Memory B cell (primary cell): ENCODE results near the gene RASIP1.
"Not testable (repeated sequence)": the region's sequence is repeated elsewhere in the genome, so short reads cannot be mapped to it uniquely, and the experiment has no call there.

Experiments
- ATAC-seq: fragments of 150-1000 bp; cut with Tn5 transposase; 2 replicates; pipeline ENCODE4 v1.10.0; 2021; ENCODE audit warnings: low read depth, mild to moderate bottlenecking, moderate library complexity
- DNase-seq, 2 donors: peaks; one replicate each; pipeline ENCODE4 v3.0.0; 2022; ENCODE audit warnings: low spot score in 2 of 2
- H3K27ac Mint-ChIP-seq: one replicate; pipeline ENCODE4 v1.8.0; 2022; ENCODE audit warnings: mild to moderate bottlenecking, moderate library complexity, mixed read lengths
- H3K27me3 Mint-ChIP-seq: one replicate; pipeline ENCODE4 v1.8.0; 2022; ENCODE audit warnings: mixed read lengths
- H3K36me3 Mint-ChIP-seq: one replicate; pipeline ENCODE4 v1.8.0; 2022; ENCODE audit warnings: mild to moderate bottlenecking, mixed read lengths
- H3K4me1 Mint-ChIP-seq: one replicate; pipeline ENCODE4 v1.8.0; 2022; ENCODE audit warnings: mixed read lengths
- H3K4me3 Mint-ChIP-seq: one replicate; pipeline ENCODE4 v1.8.0; 2022; ENCODE audit warnings: mild to moderate bottlenecking, moderate library complexity, mixed read lengths
- H3K9me3 Mint-ChIP-seq: one replicate; pipeline ENCODE4 v1.8.0; 2022; ENCODE audit warnings: mixed read lengths

RASIP1 gene

GRCh38 chr19:48689449-48689848, 51.0 kb downstream of the RASIP1 start:
- DNase-seq: no peak
- no peaks in the 10 kb centered on the region for H3K27me3 Mint-ChIP-seq
- no peaks in the 10 kb centered on the region for H3K9me3 Mint-ChIP-seq
- no peaks in the 10 kb centered on the region for H3K4me1 Mint-ChIP-seq
- no peak overlapping the region for H3K4me3 Mint-ChIP-seq
- no peaks in the 10 kb centered on the region for H3K36me3 Mint-ChIP-seq
- no peak for ATAC-seq
- no peak overlapping the region for H3K27ac Mint-ChIP-seq

- Mint-ChIP-seq H3K36me3 (no peaks in the 10 kb centered on the region), H3K4me3 (no peak overlapping the region), H3K4me1 (no peaks in the 10 kb centered on the region), H3K27ac (no peak overlapping the region), H3K9me3 (no peaks in the 10 kb centered on the region), H3K27me3 (no peaks in the 10 kb centered on the region)
- ATAC-seq (no peak), DNase-seq (no peak)
Observed at GRCh38 chr19:48687776-48688175, 52.6 kb downstream of the RASIP1 start.

- H3K36me3 Mint-ChIP-seq, ATAC-seq, H3K27me3 Mint-ChIP-seq, H3K4me3 Mint-ChIP-seq, H3K27ac Mint-ChIP-seq, H3K4me1 Mint-ChIP-seq, DNase-seq, H3K9me3 Mint-ChIP-seq: not testable (repeated sequence)
Observed at GRCh38 chr19:48686637-48687036, 53.8 kb downstream of the RASIP1 start.

- ATAC-seq (no peak), DNase-seq (no peak)
Observed at GRCh38 chr19:48686088-48686487, 54.3 kb downstream of the RASIP1 start.

GRCh38 chr19:48685583-48685982, 54.8 kb downstream of the RASIP1 start:
- H3K9me3 Mint-ChIP-seq: no peaks in the 10 kb centered on the region
- no peak for DNase-seq
- no peaks in the 10 kb centered on the region for H3K4me1 Mint-ChIP-seq
- no peak overlapping the region for H3K27ac Mint-ChIP-seq
- ATAC-seq: no peak
- H3K36me3 Mint-ChIP-seq: no peaks in the 10 kb centered on the region
- H3K27me3 Mint-ChIP-seq: no peaks in the 10 kb centered on the region
- no peak overlapping the region for H3K4me3 Mint-ChIP-seq

More at GRCh38 chr19:48686088-48686487, 54.3 kb downstream of the RASIP1 start:
- no peaks in the 10 kb centered on the region for H3K27me3 Mint-ChIP-seq
- no peak overlapping the region for H3K4me3 Mint-ChIP-seq
- H3K27ac Mint-ChIP-seq: no peak overlapping the region
- no peaks in the 10 kb centered on the region for H3K36me3 Mint-ChIP-seq
- no peaks in the 10 kb centered on the region for H3K9me3 Mint-ChIP-seq
- H3K4me1 Mint-ChIP-seq: no peaks in the 10 kb centered on the region

GRCh38 chr19:48683349-48683748, 57.1 kb downstream of the RASIP1 start:
- no peak overlapping the region for H3K27ac Mint-ChIP-seq
- DNase-seq (no peak), ATAC-seq (no peak)
- H3K9me3 Mint-ChIP-seq: no peaks in the 10 kb centered on the region
- H3K4me1 Mint-ChIP-seq: no peaks in the 10 kb centered on the region
- H3K27me3 Mint-ChIP-seq: peaks cover 1% of the 10 kb centered on the region
- no peaks in the 10 kb centered on the region for H3K36me3 Mint-ChIP-seq
- peak overlapping the region; percentile 24 for H3K4me3 Mint-ChIP-seq

- Mint-ChIP-seq H3K27me3 (peaks cover 1% of the 10 kb centered on the region), H3K27ac (no peak overlapping the region), H3K9me3 (no peaks in the 10 kb centered on the region), H3K4me1 (no peaks in the 10 kb centered on the region), H3K4me3 (no peak overlapping the region), H3K36me3 (no peaks in the 10 kb centered on the region)
- DNase-seq: no peak
- ATAC-seq: peak; percentile 21
Observed at GRCh38 chr19:48681127-48681470, 59.3 kb downstream of the RASIP1 start.

GRCh38 chr19:48680436-48681126, 59.8 kb downstream of the RASIP1 start:
- H3K9me3 Mint-ChIP-seq: no peaks in the 10 kb centered on the region
- H3K36me3 Mint-ChIP-seq: no peaks in the 10 kb centered on the region
- ATAC-seq (no peak), DNase-seq (no peak)
- H3K27me3 Mint-ChIP-seq: peaks cover 1% of the 10 kb centered on the region
- no peaks in the 10 kb centered on the region for H3K4me1 Mint-ChIP-seq
- H3K27ac Mint-ChIP-seq: no peak overlapping the region
- no peak overlapping the region for H3K4me3 Mint-ChIP-seq

- not testable (repeated sequence) for H3K9me3 Mint-ChIP-seq, H3K36me3 Mint-ChIP-seq, ATAC-seq, H3K27me3 Mint-ChIP-seq, DNase-seq, H3K4me1 Mint-ChIP-seq, H3K4me3 Mint-ChIP-seq, H3K27ac Mint-ChIP-seq
Observed at GRCh38 chr19:48680006-48680405, 60.4 kb downstream of the RASIP1 start.

GRCh38 chr19:48678201-48678600, 62.2 kb downstream of the RASIP1 start:
- H3K9me3 Mint-ChIP-seq: no peaks in the 10 kb centered on the region
- peaks cover 3% of the 10 kb centered on the region for H3K27me3 Mint-ChIP-seq
- H3K27ac Mint-ChIP-seq: no peak overlapping the region
- H3K4me3 Mint-ChIP-seq: no peak overlapping the region
- no peak for DNase-seq
- ATAC-seq: no peak
- no peaks in the 10 kb centered on the region for H3K36me3 Mint-ChIP-seq
- peaks cover 6% of the 10 kb centered on the region for H3K4me1 Mint-ChIP-seq

- peaks cover 3% of the 10 kb centered on the region for H3K27me3 Mint-ChIP-seq
- H3K9me3 Mint-ChIP-seq: no peaks in the 10 kb centered on the region
- H3K27ac Mint-ChIP-seq: no peak overlapping the region
- ATAC-seq: no peak
- no peak overlapping the region for H3K4me3 Mint-ChIP-seq
- H3K36me3 Mint-ChIP-seq: no peaks in the 10 kb centered on the region
- DNase-seq: no peak
- peaks cover 6% of the 10 kb centered on the region for H3K4me1 Mint-ChIP-seq
Observed at GRCh38 chr19:48676887-48677286, 63.5 kb downstream of the RASIP1 start.

GRCh38 chr19:48676487-48676886, 63.9 kb downstream of the RASIP1 start:
- Mint-ChIP-seq H3K27me3 (peaks cover 3% of the 10 kb centered on the region), H3K9me3 (no peaks in the 10 kb centered on the region), H3K36me3 (no peaks in the 10 kb centered on the region), H3K27ac (no peak overlapping the region), H3K4me3 (no peak overlapping the region), H3K4me1 (peaks cover 6% of the 10 kb centered on the region)
- no peak for DNase-seq
- no peak for ATAC-seq

- peak; percentile 97 for ATAC-seq
- Mint-ChIP-seq H3K27me3 (peaks cover 3% of the 10 kb centered on the region), H3K36me3 (no peaks in the 10 kb centered on the region), H3K27ac (no peak overlapping the region), H3K9me3 (no peaks in the 10 kb centered on the region), H3K4me3 (no peak overlapping the region), H3K4me1 (peaks cover 6% of the 10 kb centered on the region)
- DNase-seq: peak; percentile 77 to 80
Observed at GRCh38 chr19:48674921-48675824, 65.2 kb downstream of the RASIP1 start.

- H3K4me1 Mint-ChIP-seq: peaks cover 13% of the 10 kb centered on the region
- H3K27ac Mint-ChIP-seq: no peak overlapping the region
- no peaks in the 10 kb centered on the region for H3K36me3 Mint-ChIP-seq
Observed at GRCh38 chr19:48674216-48674809, 66.1 kb downstream of the RASIP1 start.

More at GRCh38 chr19:48674216-48674809, 66.1 kb downstream of the RASIP1 start:
- Mint-ChIP-seq H3K27me3 (peaks cover 2% of the 10 kb centered on the region), H3K4me3 (no peak overlapping the region), H3K9me3 (peaks cover 5% of the 10 kb centered on the region)
- no peak for DNase-seq
- ATAC-seq: no peak
